MCF 10A (cell line): ENCODE data around the gene PSMA5. TPM values are rescaled to one million over a fixed set of nuclear protein-coding genes. Genes with fewer than 3 reads are reported as not detected.

Experiments used
- BruUV-seq: library from RNA; stranded (reverse); fragments of 400-500 nt; replicated peaks from 2 replicates; lab custom pipeline; 2021; lab: Mats Ljungman, UMichigan
- CTCF ChIA-PET: fragments of 300-600 bp; sonication (Branson Sonifier 250); formaldehyde crosslinking; extraction: SDS; loops from one replicate; lab custom pipeline; 2021; ENCODE audit warnings: antibody characterized with exemption, inconsistent platforms; lab: Yijun Ruan, JAX
- POLR2A ChIA-PET: fragments of 300-600, 350-650 bp; sonication (Branson Sonifier 250); formaldehyde crosslinking; extraction: SDS; loops from one replicate; lab custom pipeline; 2020; ENCODE audit warnings: antibody characterized with exemption, inconsistent platforms; lab: Yijun Ruan, JAX
- DNase-seq: peaks from one replicate; pipeline ENCODE4 v3.0.0-alpha.2; 2018; ENCODE audit not compliant: unreplicated experiment
- H3K27ac Mint-ChIP-seq: one replicate; pipeline ENCODE4 v1.8.0; 2022; ENCODE audit warnings: mild to moderate bottlenecking, low read depth, mixed read lengths; ENCODE audit not compliant: unreplicated experiment
- H3K27me3 Mint-ChIP-seq: one replicate; pipeline ENCODE4 v1.8.0; 2022; ENCODE audit warnings: mixed read lengths; ENCODE audit not compliant: insufficient read depth, unreplicated experiment
- H3K36me3 Mint-ChIP-seq: one replicate; pipeline ENCODE4 v1.8.0; 2022; ENCODE audit warnings: mild to moderate bottlenecking, moderate library complexity, mixed read lengths; ENCODE audit not compliant: insufficient read depth, unreplicated experiment
- H3K4me1 Mint-ChIP-seq: one replicate; pipeline ENCODE4 v1.8.0; 2022; ENCODE audit warnings: mixed read lengths; ENCODE audit not compliant: insufficient read depth, unreplicated experiment
- H3K4me3 Mint-ChIP-seq: one replicate; pipeline ENCODE4 v1.8.0; 2022; ENCODE audit warnings: mild to moderate bottlenecking, moderate library complexity, mixed read lengths; ENCODE audit not compliant: unreplicated experiment
- H3K9me3 Mint-ChIP-seq: one replicate; pipeline ENCODE4 v1.8.0; 2022; ENCODE audit warnings: mixed read lengths; ENCODE audit not compliant: unreplicated experiment
- intact Hi-C: fragments of 100-400 bp; cut with micrococcal nuclease; formaldehyde crosslinking; loops from 2 replicates; pipeline ENCODE4 v1.14.1; 2022
- total RNA-seq: library from RNA; stranded (reverse); gene quantifications from 2 replicates; pipeline ENCODE4 v1.2.3, GENCODE V29; 2022
- TF ChIP-seq, protein P1 (sequence below): fragments of 200-600 bp; IDR thresholded peaks from one replicate; pipeline ENCODE4 v1.8.0; 2022; ENCODE audit warnings: antibody characterized with exemption, mild to moderate bottlenecking; ENCODE audit not compliant: unreplicated experiment

Gene PSMA5
- total RNA-seq, 1 experiment from 2014 or later = 113 TPM

DNA sequence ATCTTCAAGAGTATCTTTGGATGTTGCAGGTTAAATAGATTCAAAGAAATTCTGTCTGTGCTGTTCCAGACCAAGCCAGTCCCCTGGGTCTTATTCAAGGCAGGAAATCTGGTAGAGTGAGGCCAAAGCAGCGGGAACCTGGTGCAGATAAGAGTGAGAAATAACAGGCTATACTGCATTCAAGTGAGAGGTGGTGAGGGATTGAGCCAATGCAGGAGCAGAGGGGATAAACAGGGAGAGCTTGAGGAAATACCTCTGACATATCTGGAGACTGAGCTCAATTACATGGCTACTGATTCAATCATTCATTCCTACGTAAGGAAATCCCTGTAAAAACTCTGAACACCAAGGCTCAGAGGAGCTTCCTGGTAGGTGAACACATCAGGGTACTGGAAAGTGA lies 17.2 kb upstream of the PSMA5 start:
- Mint-ChIP-seq H3K27me3 (peaks cover 34% of the 10 kb centered on the region), H3K27ac (no peak overlapping the region), H3K36me3 (no peaks in the 10 kb centered on the region), H3K4me1 (no peaks in the 10 kb centered on the region), H3K4me3 (no peak overlapping the region), H3K9me3 (no peaks in the 10 kb centered on the region)
- no TSS peak for BruUV-seq
- TF ChIP-seq, protein P1, sequence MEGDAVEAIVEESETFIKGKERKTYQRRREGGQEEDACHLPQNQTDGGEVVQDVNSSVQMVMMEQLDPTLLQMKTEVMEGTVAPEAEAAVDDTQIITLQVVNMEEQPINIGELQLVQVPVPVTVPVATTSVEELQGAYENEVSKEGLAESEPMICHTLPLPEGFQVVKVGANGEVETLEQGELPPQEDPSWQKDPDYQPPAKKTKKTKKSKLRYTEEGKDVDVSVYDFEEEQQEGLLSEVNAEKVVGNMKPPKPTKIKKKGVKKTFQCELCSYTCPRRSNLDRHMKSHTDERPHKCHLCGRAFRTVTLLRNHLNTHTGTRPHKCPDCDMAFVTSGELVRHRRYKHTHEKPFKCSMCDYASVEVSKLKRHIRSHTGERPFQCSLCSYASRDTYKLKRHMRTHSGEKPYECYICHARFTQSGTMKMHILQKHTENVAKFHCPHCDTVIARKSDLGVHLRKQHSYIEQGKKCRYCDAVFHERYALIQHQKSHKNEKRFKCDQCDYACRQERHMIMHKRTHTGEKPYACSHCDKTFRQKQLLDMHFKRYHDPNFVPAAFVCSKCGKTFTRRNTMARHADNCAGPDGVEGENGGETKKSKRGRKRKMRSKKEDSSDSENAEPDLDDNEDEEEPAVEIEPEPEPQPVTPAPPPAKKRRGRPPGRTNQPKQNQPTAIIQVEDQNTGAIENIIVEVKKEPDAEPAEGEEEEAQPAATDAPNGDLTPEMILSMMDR = no peak
- POLR2A ChIA-PET = no interaction called here
- intact Hi-C loops = no loop called here
- DNase-seq = no peak
- CTCF ChIA-PET = interaction anchor here (0.6 kb wide), 1 partner anchor 32 kb away, joined by 5 read pairs; no protein-coding TSS in a partner anchor

DNA sequence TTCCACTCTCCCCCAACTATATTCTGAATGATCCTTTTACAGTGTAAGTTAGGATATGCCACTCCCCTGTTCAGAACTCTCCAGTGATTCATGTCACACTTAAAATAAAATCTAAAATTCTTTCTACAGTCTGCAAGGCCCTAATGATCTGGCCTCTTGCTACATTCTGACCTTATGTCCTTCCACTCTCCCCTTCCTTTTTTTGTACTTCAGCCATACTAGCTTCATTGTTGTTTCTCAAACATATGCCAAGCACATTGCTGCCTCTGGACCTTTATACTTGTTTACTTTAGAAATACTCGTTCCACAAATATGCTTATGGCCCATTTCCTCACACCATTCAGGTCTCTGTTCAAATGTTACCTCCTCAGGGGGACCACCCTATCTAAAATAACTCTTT lies 14.8 kb upstream of the PSMA5 start:
- H3K27ac Mint-ChIP-seq = no peak overlapping the region
- no peaks in the 10 kb centered on the region for H3K9me3 Mint-ChIP-seq
- H3K27me3 Mint-ChIP-seq = peaks cover 12% of the 10 kb centered on the region
- H3K4me1 Mint-ChIP-seq = no peaks in the 10 kb centered on the region
- no peak overlapping the region for H3K4me3 Mint-ChIP-seq
- no peak for DNase-seq
- TF ChIP-seq, protein P1 = no peak
- ChIA-PET POLR2A (no interaction called here), CTCF (interaction anchor here (0.6 kb wide), 1 partner anchor 92 kb away, joined by 3 read pairs; no protein-coding TSS in a partner anchor)
- intact Hi-C loops = no loop called here
- BruUV-seq = no TSS peak
- H3K36me3 Mint-ChIP-seq = no peaks in the 10 kb centered on the region

DNA sequence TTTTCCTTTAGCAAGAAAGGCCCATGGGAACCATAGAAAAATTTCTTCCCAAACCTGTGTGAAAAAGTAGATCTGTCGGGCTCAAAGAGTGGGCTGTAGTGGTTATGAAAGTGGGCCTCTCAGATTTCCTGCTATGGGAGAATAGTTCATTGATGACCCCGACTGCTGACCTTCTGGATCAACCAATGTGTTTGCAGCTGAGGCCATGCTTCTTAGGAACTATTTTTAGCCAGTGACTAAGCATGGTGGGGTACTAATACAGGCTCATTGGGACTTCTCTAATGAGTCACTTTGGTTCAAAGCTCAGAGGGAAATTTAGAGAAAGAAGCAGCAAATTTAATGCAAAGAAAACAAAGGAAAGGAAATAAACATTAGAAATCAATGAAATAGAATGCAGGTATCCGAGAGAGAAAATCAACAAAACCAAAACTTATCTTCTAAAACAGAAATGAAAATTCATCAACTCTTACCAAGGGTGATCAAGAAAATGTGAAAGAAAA lies 12.6 kb upstream of the PSMA5 start:
- Mint-ChIP-seq H3K27ac (no peak overlapping the region), H3K27me3 (no peaks in the 10 kb centered on the region), H3K4me1 (no peaks in the 10 kb centered on the region), H3K4me3 (no peak overlapping the region), H3K9me3 (no peaks in the 10 kb centered on the region), H3K36me3 (no peaks in the 10 kb centered on the region)
- TF ChIP-seq, protein P1 = no peak
- DNase-seq = peak; percentile 51
- ChIA-PET POLR2A (no interaction called here), CTCF (interaction anchor here (0.6 kb wide), 1 partner anchor 206 kb away, joined by 3 read pairs; no protein-coding TSS in a partner anchor)
- BruUV-seq = no TSS peak
- intact Hi-C loops = no loop called here

DNA sequence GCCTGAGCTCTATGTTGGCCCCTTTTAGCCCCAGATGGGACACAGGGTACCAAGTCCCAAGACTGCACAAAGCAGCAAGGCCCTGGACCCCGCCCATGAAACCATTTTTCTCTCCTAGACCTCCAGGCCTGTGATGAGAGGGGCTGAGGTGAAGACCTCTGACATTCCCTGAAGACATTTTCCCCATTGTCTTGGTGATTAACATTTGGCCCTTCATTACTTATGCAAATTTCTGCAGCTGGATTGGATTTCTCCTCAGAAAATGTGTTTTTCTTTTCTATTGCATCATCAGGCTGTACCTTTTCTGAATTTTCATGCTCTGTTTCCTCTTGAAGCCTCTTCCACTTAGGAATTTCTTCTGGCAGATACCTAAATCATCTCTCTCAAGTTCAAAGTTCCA lies 8.2 kb upstream of the PSMA5 start:
- Mint-ChIP-seq H3K9me3 (no peaks in the 10 kb centered on the region), H3K4me1 (no peaks in the 10 kb centered on the region), H3K27ac (no peak overlapping the region), H3K27me3 (no peaks in the 10 kb centered on the region), H3K36me3 (no peaks in the 10 kb centered on the region), H3K4me3 (no peak overlapping the region)
- DNase-seq = no peak
- ChIA-PET POLR2A (no interaction called here), CTCF (interaction anchor here (0.5 kb wide), 1 partner anchor 319 kb away, joined by 3 read pairs; no protein-coding TSS in a partner anchor)
- intact Hi-C loops = no loop called here
- no TSS peak for BruUV-seq
- TF ChIP-seq, protein P1 = no peak
